Mucosa of gallbladder (tissue), 1 donor: ENCODE results near the gene PDP2. TPM values are rescaled to one million over a fixed set of nuclear protein-coding genes. Genes with fewer than 3 reads are reported as not detected.
"Not testable (repeated sequence)": the region's sequence is repeated elsewhere in the genome, so short reads cannot be mapped to it uniquely, and the experiment has no call there.

ENCODE experiments used
- DNase-seq: peaks from one replicate; pipeline ENCODE4 v3.0.0-alpha.2; 2020; ENCODE audit warnings: low spot score
- total RNA-seq: library from RNA; stranded (reverse); gene quantifications from one replicate; pipeline ENCODE4 v1.2.1, GENCODE V29; 2021
- donor health status: DM: no; HTN: no; CAD: no.

The PDP2 gene
- total RNA-seq, 1 donor from 2014 or later, result 18.6 TPM

DNA sequence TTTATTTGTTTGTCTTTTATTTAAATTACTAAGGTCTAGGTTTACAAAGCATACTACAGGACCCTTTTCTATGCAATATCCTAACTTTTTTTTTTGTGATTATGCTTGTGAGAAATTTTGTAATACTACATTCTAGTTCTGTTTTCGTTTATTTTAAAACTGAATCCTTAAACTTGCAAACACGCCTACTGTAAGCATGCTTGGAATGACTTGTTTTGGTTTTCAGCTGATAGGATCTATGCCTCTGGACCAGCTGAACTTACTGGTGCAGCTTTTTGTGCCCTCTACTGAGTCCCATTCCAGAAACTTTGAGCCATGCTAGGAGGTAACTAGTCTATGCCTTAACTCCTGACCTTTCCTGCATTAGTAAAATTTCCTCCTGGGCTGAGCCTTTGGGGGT, 6.0 kb downstream of the PDP2 start:
- no peak for DNase-seq

DNA sequence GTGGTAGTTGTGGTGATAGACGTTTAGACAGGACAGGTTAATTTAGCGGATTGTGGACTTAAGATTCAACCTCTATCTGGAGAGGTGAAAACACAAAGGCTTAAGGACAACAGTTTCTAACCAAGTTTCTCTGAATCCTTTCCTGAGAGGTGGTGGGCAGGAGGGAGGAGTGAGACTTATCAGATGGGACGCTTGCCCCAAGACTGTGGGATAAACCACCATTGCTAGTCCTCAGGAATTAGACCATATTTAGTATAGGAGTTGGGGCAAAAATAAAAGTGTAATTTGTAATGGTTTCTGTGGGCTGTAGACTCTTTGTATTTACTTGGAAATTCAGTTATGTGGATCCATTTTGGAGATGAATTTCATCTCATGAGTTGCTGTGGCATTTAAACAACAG, 6.6 kb downstream of the PDP2 start:
- DNase-seq, result no peak

DNA sequence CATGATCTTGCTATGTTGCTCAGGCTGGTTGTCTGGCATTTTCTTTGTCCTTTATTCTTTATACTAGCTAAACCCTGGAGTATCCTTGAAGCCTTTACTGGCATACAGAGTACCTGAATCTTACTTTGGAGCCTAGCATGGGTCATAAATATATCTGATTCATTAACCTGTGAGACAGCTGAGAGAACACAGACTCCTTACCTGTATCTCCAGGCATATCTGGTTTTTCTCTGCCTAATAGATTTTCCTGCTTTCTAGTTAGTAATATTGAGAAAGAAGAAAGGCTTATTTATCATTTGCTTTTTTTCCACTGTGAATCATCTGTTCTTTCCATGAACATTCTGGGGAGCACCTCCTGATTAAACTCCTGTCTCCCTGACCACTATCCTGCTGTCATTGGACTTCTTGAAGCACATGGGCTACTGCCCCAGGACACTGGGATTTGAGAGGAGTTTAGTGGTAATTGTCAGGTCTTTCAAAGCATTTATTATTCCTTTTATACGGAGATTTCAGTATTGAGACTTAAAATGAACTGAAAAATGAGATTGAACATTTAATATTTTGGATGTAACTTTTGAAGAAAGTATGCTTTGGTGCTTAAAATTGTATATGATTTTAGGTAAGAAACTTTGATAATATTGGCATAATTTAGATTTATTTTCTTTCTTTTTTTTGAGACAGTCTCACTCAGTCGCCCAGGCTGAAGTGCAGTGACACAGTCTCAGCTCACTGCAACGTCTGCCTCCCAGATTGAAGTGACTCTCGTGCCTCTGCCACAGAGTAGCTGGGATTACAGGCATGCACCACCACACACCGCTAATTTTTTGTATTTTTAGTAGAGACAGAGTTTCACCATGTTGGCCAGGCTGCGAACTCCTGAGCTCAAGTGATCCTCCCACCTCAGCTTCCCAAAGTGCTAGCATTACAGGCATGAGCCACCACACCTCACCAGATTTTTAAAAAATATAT, 8.6 kb downstream of the PDP2 start:
- DNase-seq, result no peak

DNA sequence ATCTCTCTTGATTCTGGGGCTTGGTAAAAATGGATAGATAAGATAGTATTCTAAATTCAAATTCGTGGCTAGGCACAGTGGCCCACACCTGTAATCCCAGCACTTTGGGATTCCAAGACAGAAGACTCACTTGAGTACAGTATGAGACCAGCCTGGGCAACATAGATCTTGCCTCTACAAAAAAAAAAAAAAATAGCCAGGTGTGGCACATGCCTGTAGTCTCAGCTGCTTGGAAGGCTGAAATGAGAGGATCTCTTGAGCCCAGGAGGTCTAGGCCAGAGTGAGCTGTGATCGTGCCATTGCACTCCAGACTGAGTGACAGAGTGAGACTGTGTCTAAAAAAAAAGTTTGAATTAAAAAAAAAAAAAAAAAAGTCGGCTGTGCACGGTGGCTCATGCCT, 9.3 kb downstream of the PDP2 start:
- DNase-seq, result no peak

DNA sequence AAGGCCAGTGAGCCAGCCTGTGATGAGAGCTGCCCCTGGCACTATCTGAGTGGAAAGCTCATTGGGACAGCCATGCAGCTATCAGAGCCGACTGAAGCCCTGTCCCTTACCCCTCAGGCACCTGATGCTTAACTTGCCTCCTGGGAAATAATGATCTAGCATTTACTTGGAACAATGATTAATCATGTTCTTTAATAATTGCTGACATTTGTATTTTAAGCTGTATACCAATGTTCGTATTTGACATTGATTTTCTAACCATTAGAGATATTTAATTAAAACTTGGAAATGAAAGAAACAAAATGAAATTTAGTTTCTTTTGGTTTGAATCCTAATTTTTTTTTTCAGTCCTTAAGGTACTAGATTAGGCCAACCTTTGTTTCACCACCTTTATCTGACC, 10.5 kb downstream of the PDP2 start:
- DNase-seq, result no peak

DNA sequence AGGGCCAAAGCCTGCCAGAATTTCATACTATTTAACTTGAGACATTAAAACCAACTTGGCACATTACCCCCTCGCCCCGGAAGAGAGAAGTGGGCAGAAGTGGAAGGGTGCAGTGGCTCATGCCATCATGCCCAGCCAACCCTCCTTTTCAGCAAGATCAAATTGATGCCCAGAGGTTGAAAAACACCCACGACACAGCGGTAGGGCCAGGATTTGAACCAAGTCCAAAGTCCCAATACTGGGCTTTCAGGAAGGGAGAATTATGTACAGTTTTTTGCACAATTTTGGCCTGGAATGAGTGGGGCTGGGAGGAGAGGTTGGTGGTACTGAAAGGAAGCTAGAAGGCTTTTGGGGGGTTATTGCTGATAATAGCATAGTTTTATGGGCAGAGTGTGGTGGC, 11.0 kb downstream of the PDP2 start:
- DNase-seq, result no peak

DNA sequence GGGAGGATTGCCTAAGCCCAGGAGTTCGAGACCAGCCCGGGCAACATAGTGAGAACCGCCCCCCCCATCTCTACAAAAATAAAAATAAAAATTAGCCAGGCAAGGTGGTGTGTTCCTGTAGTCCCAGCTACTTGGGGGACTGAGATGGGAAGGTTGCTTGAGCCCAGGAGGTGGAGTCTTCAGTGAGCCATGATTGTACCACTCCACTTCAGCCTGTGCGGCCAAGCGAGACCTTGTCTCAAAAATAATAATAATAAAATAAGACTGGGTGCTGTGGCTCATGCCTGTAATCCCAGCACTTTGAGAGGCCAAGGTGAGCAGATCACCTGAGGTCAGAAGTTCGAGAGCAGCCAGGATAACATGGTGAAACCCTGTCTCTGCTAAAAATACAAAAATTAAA, 11.5 kb downstream of the PDP2 start:
- DNase-seq, result no peak

DNA sequence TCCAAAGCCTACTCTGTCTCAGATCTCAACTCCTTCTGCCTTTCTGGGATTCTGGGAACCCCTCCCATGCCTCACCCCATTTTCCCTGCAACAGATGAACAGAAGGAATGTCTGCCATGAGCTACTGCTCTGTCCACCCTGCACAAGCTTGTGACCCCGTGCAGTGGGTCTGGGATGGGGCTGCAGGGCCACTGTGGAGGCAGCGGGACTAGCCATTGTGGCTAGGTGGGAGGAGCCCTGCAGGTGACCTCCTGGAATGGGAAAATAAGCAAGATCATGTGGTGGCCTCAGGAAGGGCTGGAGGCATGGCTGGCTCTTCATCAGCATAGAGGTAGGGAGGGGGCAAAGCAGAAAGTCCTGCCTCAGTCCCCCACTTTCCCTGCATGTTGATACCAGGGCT, 13.7 kb downstream of the PDP2 start:
- DNase-seq, result no peak

DNA sequence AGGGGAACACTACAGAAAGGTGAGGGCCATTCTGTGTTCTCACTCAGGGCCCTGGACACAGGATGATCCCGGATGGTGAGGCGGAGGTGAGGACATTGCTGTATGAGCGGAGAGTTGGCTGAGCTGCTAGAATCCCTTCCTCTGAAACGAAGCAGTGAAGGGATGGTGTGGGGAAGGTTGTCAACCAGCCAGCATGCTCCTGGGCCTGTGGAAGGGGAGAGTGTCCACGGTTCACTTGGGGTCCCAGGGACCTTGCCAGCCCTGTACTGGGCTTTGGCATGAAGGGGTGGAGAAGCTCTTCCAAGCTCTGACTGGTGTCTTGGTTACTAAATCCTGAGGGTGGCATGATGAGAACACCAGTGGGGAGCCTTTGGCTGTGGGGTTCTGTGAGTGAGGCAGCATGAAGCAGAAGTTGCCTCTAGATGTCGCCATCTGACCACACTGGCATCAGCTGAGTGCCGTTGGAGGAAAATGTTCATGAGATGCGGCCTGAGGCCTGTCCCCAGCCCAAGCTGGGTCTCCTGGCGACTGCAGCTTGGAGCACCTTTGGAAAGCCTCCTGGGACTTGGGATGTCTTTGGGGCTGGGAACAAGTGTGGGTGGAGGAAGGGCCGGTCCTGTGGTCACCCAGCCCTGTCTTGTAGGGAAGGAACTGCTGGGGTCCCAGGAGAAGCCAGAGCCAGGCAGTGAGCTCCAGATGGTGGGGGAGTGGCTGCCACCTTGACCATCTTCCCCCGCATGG, 14.8 kb downstream of the PDP2 start:
- DNase-seq, result peak; percentile 82

DNA sequence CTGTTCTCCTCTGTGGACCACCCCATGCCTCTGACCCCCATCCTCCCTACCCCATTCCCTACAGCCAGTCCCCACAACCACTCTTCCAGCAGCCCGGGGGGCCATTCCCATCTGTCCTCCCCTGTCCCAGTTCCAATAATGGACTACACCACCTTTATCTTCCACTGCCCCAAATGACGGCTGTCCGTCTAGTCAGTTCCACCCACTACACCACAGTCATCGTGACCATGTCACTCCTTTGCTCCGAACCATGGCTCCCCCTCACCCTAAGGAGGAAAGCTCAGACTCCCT, 15.3 kb downstream of the PDP2 start:
- no peak for DNase-seq

DNA sequence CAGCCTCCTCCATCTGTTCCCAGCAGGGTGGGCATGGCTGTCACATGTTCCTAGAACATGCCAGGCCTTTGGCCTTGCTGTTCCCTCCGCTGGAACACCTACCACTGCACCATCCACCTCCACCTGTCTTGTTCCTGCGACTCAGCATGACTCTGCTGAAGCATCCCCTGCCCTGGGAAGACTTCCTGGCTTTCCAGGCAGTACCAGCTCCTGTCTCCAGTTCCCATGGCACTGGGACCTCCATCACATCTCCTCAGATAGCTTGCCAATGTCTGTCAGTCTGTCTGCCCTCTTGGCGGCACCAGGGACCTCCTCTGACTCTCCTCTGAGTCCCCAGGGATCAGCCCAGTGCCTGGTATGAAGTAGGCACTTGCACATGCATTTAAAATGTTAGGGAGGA, 15.7 kb downstream of the PDP2 start:
- no peak for DNase-seq

DNA sequence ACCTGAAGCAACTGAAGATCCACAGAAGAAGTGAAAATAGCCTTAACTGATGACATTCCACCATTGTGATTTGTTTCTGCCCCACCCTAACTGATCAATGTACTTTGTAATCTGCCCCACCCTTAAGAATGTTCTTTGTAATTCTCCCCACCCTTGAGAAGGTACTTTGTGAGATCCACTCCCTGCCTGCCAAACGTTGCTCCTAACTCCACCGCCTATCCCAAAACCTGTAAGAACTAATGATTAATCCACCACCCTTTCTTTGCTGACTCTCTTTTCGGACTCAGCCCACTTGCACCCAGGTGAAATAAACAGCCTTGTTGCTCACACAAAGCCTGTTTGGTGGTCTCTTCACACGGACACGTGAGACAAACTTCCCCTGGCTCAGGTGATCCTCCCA, 16.4 kb downstream of the PDP2 start:
- DNase-seq, result not testable (repeated sequence)

DNA sequence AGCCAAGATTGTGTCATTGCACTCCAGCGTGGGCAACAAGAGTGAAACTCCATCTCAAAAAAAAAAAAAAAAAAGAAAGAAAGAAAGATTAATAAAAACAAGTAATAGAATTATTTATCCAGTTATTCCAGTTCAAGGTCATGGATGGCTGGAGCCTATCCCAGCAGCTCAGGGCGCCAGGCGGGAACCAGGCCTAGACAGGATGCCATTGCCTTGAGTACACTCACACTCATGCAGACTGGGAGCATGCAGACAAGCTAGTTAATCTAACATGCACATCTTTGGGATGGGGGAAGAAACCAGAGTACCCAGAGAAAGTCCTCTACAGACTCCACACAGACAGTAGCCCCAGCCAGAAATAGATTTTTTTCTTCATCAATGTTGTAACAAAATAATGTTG, 17.9 kb downstream of the PDP2 start:
- peak; percentile 52 for DNase-seq

DNA sequence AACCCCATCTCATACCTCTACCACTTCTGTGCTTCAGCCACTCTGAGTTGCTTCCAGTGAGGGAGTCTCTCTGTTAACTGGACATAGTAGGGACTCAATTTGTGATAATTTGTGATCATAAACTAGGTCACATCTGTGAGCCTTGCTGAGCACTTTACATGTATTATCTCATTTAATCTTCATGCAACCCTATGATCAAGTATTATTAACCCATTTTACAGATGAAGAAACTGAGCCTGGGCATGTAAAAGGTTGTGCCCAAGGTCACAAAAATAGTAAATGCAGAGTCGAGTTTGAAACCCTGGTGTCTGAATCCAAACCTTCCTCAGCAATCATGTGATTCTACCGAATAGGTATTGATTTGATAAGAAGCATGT, 18.6 kb downstream of the PDP2 start:
- no peak for DNase-seq

DNA sequence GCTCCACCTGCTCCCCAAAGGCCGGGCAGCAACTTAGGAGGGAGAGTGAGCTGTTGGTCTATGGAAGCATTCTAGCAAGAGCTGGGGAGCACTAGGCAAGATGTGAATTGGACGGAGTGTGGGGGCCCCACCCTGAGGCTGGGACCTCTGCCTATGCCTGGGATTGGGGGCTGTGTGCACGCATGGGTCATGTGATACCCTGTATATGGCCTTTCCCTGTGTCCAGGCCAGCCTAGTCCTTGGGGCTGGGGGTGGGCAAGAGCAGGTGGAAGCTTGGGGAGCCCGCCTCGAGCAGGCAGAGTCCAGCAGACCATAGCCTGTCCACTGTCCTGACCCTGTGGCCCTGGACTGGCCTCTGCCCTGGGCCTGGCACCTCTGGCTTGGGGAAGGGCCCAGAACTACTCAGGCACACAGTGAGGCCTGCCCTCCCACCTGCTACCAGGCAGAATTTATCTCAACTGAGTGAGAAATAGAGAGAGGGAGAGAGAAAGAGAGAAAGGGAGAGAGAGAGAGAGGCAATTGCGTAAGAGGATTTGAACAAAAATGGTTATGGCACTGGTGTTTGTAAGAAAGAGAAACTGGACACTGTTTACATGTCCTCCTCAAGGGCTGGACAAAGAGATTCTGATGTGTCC, 19.1 kb downstream of the PDP2 start:
- DNase-seq, result no peak

DNA sequence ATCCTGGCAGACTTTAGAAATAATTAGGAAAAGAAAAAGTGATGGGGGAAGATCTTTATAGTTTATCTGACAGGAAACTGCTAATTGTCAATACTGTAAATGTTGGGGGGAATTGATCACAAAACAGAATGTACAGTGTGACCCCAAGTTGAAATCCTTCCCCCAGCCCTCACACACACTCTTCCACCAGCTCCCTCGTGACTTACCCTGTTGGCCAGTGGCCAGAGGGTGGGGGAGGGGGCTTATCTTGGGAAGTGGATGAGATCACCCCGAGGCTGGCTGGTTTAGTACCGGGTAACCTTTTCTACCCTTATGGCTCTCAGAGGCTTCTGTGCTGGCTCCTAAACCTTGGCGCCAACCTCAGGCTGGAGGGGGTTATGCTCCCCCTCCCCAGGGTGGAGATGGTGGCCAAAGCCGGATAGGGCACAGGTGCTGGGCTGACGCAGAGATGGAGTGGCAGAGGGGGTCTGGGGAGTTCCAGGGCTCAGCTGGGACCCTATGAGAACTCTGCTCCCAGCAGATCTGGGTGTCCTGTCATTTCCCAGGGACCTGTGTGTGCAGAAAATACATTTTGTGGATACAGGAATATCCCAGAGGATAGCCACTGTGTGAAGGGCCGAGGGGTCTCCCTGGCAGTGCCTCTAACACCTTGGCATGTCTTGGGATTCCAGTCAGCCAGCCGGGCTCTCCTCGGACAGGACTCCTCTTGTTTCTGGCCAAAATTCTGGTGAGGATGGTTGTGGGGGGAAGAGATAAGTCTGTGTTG, 19.8 kb downstream of the PDP2 start:
- peak; percentile 89 for DNase-seq

DNA sequence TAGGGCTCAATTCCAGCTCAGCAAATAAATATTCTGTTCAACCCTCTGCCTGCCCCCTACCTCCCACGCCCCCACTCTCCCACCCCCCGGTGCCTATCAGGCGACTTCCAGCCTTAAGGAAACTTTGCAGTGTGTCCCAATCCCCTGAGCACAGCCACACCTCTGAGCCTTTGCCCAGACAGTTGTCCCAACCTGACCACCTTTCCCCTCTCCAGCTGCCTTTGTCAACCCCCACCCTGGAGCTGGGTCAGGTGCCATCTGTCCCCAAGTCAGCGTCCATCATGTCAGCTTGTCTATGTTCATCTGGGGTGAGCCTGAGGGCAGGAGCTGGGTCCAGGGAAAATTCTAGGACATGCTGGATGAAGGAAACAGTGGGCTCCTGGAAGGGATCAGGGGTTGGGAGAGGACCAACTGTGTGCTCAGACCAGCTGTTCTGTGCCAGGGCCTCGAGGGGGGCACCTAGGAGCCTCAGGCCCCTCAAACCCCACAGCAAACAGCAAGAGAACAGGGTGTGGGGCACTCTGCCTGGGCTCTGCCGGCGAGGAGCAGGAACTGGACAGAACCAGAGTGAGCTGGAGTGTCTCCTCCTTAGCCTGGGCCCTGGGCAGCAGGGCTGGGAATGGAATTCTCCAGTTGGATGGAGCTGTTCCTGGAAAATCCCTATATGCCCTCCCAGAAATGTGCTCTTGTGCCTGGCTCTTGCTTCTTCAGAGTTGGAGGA, 20.6 kb downstream of the PDP2 start:
- DNase-seq, result peak; percentile 69

DNA sequence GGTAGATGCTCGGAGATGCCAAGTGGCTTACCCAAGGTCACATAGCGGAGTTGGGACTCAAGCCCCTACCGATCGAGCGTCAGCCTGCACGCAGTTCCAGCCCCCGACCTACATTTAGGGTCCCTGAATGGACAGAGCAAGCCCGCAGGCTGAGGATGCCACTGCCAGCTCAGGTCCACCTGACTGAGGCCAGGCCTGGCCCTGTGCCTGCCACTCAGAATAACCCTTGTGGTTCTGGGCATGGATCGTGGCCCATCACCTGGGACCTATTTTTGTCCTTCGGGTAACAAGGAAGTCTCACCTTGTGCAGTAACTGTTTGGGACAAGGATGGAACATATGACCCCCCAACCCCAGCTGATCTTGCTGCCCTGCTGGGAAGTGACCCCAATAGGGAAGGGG, 21.3 kb downstream of the PDP2 start:
- DNase-seq, result no peak

DNA sequence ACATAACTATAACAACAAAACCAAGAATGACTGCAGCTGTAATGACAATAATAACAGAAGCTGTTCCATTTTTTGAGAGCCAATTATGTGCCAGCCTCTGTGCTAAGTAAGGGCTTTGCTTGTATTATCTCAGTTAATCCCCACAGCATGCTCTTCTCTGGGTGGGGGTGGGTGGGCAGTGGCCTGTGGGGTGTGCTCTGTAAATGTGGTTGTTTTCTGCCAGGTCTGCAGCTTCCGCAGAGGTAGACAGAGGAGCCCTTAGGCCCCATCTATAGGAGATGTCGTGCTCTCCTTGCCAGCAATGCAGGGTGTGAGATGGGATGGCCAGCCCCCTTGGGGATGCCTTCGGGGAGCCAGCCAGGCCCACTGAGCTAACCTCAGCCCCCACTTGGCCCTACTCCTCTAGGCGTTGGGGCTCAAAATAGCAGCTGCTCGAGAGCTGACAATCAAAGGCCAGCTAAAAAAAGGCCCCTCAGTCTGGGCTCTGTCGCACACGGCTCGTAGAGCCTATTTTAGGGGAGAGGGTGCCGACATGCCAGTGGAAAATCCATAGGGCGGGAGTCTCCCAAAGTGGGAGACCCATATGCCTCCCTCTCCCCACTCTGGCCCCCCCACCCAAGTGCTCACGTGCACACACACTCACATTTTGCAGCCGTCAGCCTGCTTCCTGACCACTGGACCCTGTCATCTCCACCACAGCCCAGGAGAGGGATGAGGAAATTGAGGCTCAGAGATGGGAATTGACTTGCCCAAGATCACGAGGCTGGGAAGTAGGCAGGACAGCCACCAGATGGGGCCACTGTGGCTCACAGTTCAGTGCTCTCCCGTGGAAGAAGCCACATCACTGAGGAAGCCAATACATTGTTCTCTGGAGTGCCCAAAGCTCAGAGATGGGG, 22.6 kb downstream of the PDP2 start:
- no peak for DNase-seq
